A172 (cell line): Measurements from ENCODE around the gene S100A6. TPM values are rescaled to one million over a fixed set of nuclear protein-coding genes. Genes with fewer than 3 reads are reported as not detected.
"Not testable (repeated sequence)": the region's sequence is repeated elsewhere in the genome, so short reads cannot be mapped to it uniquely, and the experiment has no call there.

Experiments used
- DNase-seq: peaks from one replicate; pipeline ENCODE4 v3.0.0-alpha.2; 2015; ENCODE audit warnings: low spot score
- total RNA-seq: library from RNA; depleted of rRNA; stranded (reverse); fragments of >200 nt; shearing (Covaris generic); gene quantifications from 2 replicates; pipeline ENCODE4 v1.2.3, GENCODE V29; 2014

Gene S100A6
- total RNA-seq, 1 experiment from 2014 or later, result 1,751 TPM

GRCh38 chr1:153563991-153564390 lies 28.2 kb upstream of the S100A6 start:
- no peak for DNase-seq

- no peak for DNase-seq
Observed at GRCh38 chr1:153563483-153563901, 27.7 kb upstream of the S100A6 start.

DNA sequence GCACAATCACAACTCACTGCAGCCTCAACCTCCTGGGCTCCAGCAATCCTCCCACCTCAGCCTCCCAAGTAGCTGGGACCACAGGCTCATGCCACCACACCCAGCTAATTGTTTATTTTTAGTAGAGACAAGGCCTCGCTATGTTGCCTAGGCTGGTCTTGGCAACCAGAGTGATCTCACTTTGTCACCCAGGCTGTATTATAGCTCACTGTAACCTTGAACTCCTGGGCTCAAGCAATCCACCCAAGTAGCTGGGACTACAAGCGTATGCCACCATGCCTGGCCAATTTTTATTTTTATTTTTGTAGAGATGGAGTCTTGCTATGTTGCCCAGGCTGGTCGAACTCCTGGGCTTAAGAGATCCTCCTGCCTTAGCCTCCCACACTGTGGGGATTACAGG lies 26.2 kb upstream of the S100A6 start:
- not testable (repeated sequence) for DNase-seq

GRCh38 chr1:153561466-153561985 lies 25.7 kb upstream of the S100A6 start:
- DNase-seq, result no peak

- DNase-seq, result no peak
Observed at GRCh38 chr1:153560771-153561465, 25.1 kb upstream of the S100A6 start.

DNA sequence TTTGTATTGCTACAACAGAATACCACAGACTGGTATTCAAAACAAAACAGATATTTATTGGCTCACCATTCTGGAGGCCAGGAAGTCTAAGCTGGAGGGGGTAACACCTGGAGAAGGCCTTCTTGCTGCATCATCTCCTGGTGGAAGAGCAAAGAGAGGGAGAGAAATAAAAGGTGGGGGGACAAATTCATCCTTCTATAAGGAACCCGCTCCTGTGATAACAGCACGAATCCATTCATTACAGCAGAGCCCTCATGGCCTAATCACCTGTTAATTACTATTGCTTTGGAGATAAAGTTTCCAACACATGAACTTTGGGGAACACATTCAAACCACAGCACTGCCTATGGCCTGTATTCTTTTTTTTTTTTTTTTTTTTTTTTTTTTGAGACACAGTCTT lies 24.4 kb upstream of the S100A6 start:
- no peak for DNase-seq

GRCh38 chr1:153557877-153558276 lies 22.1 kb upstream of the S100A6 start:
- no peak for DNase-seq

GRCh38 chr1:153556348-153556747 lies 20.6 kb upstream of the S100A6 start:
- DNase-seq, result no peak

GRCh38 chr1:153553830-153554541 lies 18.2 kb upstream of the S100A6 start:
- DNase-seq, result peak; percentile 72

- DNase-seq, result no peak
Observed at GRCh38 chr1:153553096-153553495, 17.3 kb upstream of the S100A6 start.

DNA sequence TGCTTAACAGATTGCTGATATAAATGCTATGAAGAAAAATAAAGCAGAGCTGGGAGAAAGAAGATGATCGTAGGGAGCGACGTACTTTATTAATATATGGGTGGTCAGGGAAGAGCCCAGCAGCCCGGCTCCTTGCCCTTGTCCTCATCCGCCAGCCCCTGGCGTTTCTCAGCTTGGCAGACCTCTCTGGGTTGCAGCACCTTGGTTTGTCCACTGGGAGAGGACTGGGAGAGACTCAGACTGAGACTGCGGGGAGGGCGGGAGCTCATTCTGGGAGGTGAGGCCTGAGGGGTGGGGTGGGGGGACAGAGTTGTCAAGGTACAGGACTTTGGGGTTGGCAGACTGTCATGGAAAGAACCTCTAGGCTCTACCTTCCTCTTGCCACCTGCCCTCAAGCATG lies 16.5 kb upstream of the S100A6 start:
- no peak for DNase-seq

- DNase-seq, result no peak
Observed at GRCh38 chr1:153550827-153551500, 15.2 kb upstream of the S100A6 start.

DNA sequence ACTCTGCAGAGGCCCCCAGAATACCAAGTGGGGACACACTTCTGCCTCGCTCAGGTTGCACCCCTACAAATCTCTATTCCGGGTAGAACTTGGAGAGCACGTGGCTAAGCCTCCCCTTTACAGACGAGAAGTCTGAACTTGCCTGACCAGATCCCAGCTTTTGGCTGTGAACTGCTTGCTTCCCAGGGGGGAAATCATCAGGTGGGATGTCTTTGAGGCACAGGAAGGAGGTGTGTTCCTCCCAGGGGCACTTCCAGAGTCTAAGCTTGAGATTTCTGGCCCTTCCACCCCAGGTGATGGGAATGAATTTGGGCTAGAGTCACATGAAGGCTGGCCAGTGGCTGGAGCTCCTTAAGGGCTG lies 14.6 kb upstream of the S100A6 start:
- DNase-seq, result no peak

- no peak for DNase-seq
Observed at GRCh38 chr1:153549741-153550397, 14.1 kb upstream of the S100A6 start.

- peak; percentile 98 for DNase-seq
Observed at GRCh38 chr1:153548722-153549688, 13.2 kb upstream of the S100A6 start, which contains the start of gene S100A3. Gene S100A3 (minus strand): TSS chr1:153549258. CDS start chr1:153548485, 773 bp downstream.

GRCh38 chr1:153547560-153548551 lies 12.1 kb upstream of the S100A6 start:
- DNase-seq, result no peak

DNA sequence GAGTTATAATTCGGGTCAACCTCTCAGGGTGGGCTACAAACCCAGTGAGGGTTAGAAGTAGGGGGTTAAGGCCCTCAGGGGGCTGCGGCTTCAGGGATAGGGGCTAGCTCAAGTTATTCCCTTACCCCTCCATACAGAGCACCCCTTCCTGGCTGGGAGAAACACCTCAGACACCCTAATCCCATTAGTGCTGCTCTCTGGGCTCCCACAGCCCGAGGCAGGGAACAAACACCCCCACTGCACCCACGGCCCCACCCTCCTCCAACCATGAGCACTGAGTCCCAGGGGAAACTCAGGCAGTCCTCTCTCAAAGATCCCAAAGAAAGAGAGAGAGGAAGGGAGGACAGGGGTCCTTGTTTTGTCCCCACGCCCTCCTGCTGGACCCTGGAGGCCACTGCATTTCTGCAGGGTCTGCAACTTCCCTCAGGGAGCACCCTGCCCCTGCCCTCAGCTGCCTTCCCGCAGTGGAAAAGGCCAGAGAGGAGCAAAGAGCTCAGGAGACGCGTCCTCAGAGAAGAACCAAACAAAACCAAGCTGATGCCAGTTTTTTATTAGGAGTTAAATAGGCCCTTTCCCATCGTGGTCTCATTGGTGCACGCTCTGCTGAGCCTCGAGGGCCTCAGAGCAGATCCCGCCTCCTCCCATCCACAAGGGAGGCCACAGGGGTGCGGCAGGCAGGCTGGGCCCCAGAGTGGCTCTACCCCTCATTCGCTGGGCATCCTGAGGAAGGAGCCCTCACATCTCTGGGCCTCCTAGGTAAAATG lies 11.2 kb upstream of the S100A6 start:
- DNase-seq, result no peak

DNA sequence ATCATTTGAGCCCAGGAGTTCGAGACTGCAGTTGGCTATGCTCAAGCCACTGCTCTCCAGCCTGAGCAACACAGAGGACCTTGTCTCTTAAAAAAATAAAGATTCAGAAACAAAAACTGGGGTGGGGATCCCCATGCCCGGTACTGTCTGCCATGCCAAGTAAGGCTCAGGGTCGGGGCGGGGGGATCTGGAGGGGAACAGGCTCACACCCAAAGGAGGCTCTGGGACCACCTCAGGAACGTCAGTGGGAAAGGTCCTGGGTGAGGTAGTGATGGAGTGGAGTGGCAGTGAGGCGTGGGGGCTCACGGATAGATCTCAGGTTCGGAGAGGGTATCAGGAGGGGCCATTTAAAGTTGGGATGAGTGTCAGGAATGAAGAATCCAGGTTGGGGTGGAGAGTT lies 10.6 kb upstream of the S100A6 start:
- no peak for DNase-seq
